ENCODE measurements around the gene TMX4.
A peak's percentile ranks its signal among the peaks of the same experiment; 100 is the strongest.

The TMX4 gene

DNA sequence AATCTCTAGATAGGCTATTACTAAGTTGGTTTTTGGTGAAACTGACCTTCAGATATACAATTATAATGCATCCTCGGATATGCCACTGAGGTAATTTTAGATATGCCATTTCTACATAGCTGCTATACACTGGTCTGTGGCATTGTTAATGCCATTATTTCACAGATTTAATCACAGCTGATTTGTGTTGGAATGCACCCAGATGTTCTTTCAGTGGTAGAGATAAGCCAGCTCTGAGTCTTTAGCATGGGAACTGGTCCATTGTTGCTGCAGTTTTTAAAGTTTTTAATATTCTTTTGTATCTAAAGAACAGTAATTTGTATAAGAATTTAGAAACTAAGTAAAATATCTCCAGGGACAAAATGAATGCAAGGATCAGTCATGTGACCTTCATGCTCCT, 6.8 kb downstream of the TMX4 start:
- POLR2A ChIA-PET = no interaction called here
- no peak overlapping the region for H3K4me3 ChIP-seq (ENCODE audit: low read depth, low read length)
- H3K9me3 ChIP-seq (ENCODE audit: control insufficient read depth, insufficient read depth, low read depth, low read length) = no peaks in the 10 kb centered on the region
- H3K27ac ChIP-seq (ENCODE audit: extremely low read depth, low read depth, low read length) = no peak overlapping the region
- H3K4me1 ChIP-seq (ENCODE audit: control insufficient read depth, insufficient read depth, low read length) = peaks cover 3% of the 10 kb centered on the region; the same call in 1 of the 2 replicates
- CTCF ChIA-PET = interaction anchor here (0.6 kb wide), 2 partner anchors 75 to 518 kb away, joined by 3 to 4 read pairs; no protein-coding TSS in a partner anchor
- no peak for TF ChIP-seq ZFHX2 (tag by site-specific recombination; conservative IDR thresholded peaks at IDR 0.05)
- TF ChIP-seq ZNF311 (tag by site-specific recombination; IDR thresholded peaks at IDR 0.05; ENCODE audit: borderline replicate concordance) = no peak
- TF ChIP-seq ZIC2 (tag by site-specific recombination; IDR thresholded peaks at IDR 0.05) = no peak
- no peak for TF ChIP-seq SP7 (tag by site-specific recombination; IDR thresholded peaks at IDR 0.05)
- TF ChIP-seq, protein P1, sequence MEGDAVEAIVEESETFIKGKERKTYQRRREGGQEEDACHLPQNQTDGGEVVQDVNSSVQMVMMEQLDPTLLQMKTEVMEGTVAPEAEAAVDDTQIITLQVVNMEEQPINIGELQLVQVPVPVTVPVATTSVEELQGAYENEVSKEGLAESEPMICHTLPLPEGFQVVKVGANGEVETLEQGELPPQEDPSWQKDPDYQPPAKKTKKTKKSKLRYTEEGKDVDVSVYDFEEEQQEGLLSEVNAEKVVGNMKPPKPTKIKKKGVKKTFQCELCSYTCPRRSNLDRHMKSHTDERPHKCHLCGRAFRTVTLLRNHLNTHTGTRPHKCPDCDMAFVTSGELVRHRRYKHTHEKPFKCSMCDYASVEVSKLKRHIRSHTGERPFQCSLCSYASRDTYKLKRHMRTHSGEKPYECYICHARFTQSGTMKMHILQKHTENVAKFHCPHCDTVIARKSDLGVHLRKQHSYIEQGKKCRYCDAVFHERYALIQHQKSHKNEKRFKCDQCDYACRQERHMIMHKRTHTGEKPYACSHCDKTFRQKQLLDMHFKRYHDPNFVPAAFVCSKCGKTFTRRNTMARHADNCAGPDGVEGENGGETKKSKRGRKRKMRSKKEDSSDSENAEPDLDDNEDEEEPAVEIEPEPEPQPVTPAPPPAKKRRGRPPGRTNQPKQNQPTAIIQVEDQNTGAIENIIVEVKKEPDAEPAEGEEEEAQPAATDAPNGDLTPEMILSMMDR (tag by site-specific recombination; IDR thresholded peaks at IDR 0.05) = no peak
- TF ChIP-seq, protein P2, sequence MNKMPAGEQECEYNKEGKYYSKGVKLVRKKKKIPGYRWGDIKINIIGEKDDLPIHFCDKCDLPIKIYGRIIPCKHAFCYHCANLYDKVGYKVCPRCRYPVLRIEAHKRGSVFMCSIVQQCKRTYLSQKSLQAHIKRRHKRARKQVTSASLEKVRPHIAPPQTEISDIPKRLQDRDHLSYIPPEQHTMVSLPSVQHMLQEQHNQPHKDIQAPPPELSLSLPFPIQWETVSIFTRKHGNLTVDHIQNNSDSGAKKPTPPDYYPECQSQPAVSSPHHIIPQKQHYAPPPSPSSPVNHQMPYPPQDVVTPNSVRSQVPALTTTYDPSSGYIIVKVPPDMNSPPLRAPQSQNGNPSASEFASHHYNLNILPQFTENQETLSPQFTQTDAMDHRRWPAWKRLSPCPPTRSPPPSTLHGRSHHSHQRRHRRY (tag by site-specific recombination; IDR thresholded peaks at IDR 0.05) = no peak
- no peak for TF ChIP-seq ZBTB7A (tag by site-specific recombination; IDR thresholded peaks at IDR 0.05; ENCODE audit: low read depth)
- TF ChIP-seq ZNF121 (tag by site-specific recombination; IDR thresholded peaks at IDR 0.05) = no peak
- TF ChIP-seq ZNF791 (tag by site-specific recombination; IDR thresholded peaks at IDR 0.05) = no peak
- no peak for TF ChIP-seq PRDM1 (tag by site-specific recombination; IDR thresholded peaks at IDR 0.05)
- TF ChIP-seq ZNF473 (tag by site-specific recombination; IDR thresholded peaks at IDR 0.05) = no peak
- TF ChIP-seq HOXA7 (CRISPR knock-in tag; IDR thresholded peaks at IDR 0.05; ENCODE audit: borderline replicate concordance) = no peak
- peaks cover 3 to 9% of the 10 kb centered on the region in 2 experiments; a peak in 2 of 3 replicates for H3K36me3 ChIP-seq (ENCODE audit: control insufficient read depth in 2 of 2, insufficient read depth in 1 of 2, low read length in 2 of 2)

DNA sequence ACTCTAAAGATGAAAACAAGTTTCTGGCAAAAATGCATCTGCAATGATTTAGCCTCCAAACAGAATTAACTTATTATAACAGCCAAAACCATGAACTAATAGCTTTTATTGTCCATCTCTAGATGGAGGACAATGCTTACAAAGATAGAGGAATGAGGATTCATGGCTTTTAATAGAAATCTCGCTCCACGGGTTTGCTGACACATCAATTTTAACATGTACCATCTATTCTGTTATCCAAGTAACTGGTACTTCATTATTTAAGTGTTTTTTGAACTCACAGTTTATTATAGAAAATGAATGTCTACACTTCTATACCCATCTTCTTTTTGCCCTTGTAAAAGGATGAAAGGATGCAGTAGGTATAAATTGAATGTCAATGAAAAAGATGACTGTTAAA, 10.8 kb downstream of the TMX4 start:
- ChIA-PET CTCF (interaction anchor here (1.0 kb wide), 1 partner anchor 28 kb away, joined by 4 read pairs; no protein-coding TSS in a partner anchor), POLR2A (no interaction called here)
- peaks cover 3 to 12% of the 10 kb centered on the region in 2 experiments; a peak in 2 of 3 replicates for H3K36me3 ChIP-seq (ENCODE audit: control insufficient read depth in 2 of 2, insufficient read depth in 1 of 2, low read length in 2 of 2)
- no peaks in the 10 kb centered on the region for H3K9me3 ChIP-seq (ENCODE audit: control insufficient read depth, insufficient read depth, low read depth, low read length)
- TF ChIP-seq, protein P3, sequence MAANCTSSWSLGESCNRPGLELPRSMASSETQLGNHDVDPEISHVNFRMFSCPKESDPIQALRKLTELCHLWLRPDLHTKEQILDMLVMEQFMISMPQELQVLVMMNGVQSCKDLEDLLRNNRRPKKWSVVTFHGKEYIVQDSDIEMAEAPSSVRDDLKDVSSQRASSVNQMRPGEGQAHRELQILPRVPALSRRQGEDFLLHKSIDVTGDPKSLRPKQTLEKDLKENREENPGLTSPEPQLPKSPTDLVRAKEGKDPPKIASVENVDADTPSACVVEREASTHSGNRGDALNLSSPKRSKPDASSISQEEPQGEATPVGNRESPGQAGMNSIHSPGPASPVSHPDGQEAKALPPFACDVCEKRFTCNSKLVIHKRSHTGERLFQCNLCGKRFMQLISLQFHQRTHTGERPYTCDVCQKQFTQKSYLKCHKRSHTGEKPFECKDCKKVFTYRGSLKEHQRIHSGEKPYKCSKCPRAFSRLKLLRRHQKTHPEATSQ (tag by site-specific recombination; IDR thresholded peaks at IDR 0.05) = no peak
- TF ChIP-seq ZNF610 (tag by site-specific recombination; IDR thresholded peaks at IDR 0.05; ENCODE audit: borderline replicate concordance) = no peak
- TF ChIP-seq ZNF768 (tag by site-specific recombination; IDR thresholded peaks at IDR 0.05) = no peak
- TF ChIP-seq ZNF350 (tag by site-specific recombination; IDR thresholded peaks at IDR 0.05) = no peak
- TF ChIP-seq ZNF114 (tag by site-specific recombination; IDR thresholded peaks at IDR 0.05) = no peak
- H3K4me3 ChIP-seq (ENCODE audit: low read depth, low read length) = no peak overlapping the region
- peaks cover 3% of the 10 kb centered on the region; the same call in 1 of the 2 replicates for H3K4me1 ChIP-seq (ENCODE audit: control insufficient read depth, insufficient read depth, low read length)
- H3K27ac ChIP-seq (ENCODE audit: extremely low read depth, low read depth, low read length) = no peak overlapping the region

DNA sequence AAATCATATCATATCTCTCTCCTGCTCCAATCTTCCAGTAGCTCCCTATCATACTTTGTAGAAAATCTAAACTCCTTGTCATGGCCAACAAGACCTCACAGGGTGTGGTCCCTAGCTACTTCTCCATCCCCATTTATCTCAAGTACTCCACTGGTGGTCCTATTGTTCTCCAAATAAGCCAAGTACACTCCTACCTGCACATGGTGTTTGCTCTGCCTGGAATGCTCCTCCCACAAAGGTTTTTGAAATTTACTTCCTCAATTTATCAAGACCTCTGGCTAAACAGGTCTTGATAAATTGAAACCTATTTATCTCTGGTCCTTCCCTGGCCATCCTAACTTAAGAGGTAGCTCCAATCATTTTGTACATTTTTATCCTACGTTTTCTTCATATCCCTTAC, 12.1 kb downstream of the TMX4 start:
- H3K4me3 ChIP-seq (ENCODE audit: low read depth, low read length) = no peak overlapping the region
- peaks cover 3 to 12% of the 10 kb centered on the region in 2 experiments; a peak in 2 of 3 replicates for H3K36me3 ChIP-seq (ENCODE audit: control insufficient read depth in 2 of 2, insufficient read depth in 1 of 2, low read length in 2 of 2)
- ChIA-PET CTCF (no interaction called here), POLR2A (no interaction called here)
- no peak overlapping the region for H3K27ac ChIP-seq (ENCODE audit: extremely low read depth, low read depth, low read length)
- TF ChIP-seq YY2 (tag by site-specific recombination; IDR thresholded peaks at IDR 0.05) (no peak), GLIS1 (tag by site-specific recombination; IDR thresholded peaks at IDR 0.05) (peak; percentile 35), ZNF654 (tag by site-specific recombination; IDR thresholded peaks at IDR 0.05; ENCODE audit: low read depth) (no peak), ZNF707 (tag by site-specific recombination; IDR thresholded peaks at IDR 0.05) (no peak)
- H3K9me3 ChIP-seq (ENCODE audit: control insufficient read depth, insufficient read depth, low read depth, low read length) = no peaks in the 10 kb centered on the region
- H3K4me1 ChIP-seq (ENCODE audit: control insufficient read depth, insufficient read depth, low read length) = no peaks in the 10 kb centered on the region; the same call in 1 of the 2 replicates

All from HEK293 (cell line).